Mesenchymal stem cell (in vitro differentiated cells and primary cell): ENCODE measurements around the gene LRRC3C.

Experiments used
- DNase-seq: peaks from one replicate; pipeline ENCODE4 v3.0.0-alpha.2; 2013
- H2AFZ ChIP-seq: one replicate; pipeline ENCODE4 v1.6.1; 2013; ENCODE audit warnings: low read depth, mild to moderate bottlenecking, control low read depth, inconsistent platforms, low read length, moderate library complexity
- H2AK5ac ChIP-seq: 2 replicates; pipeline ENCODE4 v1.6.1; 2013; ENCODE audit warnings: low read length, moderate library complexity, mild to moderate bottlenecking, inconsistent platforms; ENCODE audit not compliant: severe bottlenecking
- H2BK120ac ChIP-seq: one replicate; pipeline ENCODE4 v1.6.1; 2013; ENCODE audit warnings: low read depth, mild to moderate bottlenecking, inconsistent platforms, low read length, moderate library complexity
- H2BK12ac ChIP-seq, 2 experiments: one replicate each; pipeline ENCODE4 v1.6.1; 2013; ENCODE audit warnings: inconsistent platforms in 2 of 2, low read length in 2 of 2, mild to moderate bottlenecking in 2 of 2, moderate library complexity in 2 of 2, control low read depth in 1 of 2
- H2BK15ac ChIP-seq: one replicate; pipeline ENCODE4 v1.6.1; 2013; ENCODE audit warnings: mild to moderate bottlenecking, low read depth, inconsistent platforms; ENCODE audit not compliant: poor library complexity, severe bottlenecking
- H2BK5ac ChIP-seq: 2 replicates; pipeline ENCODE4 v1.6.1; 2013; ENCODE audit warnings: low read depth, mild to moderate bottlenecking, low read length, control low read depth, inconsistent platforms; ENCODE audit not compliant: poor library complexity, severe bottlenecking
- H3K14ac ChIP-seq, 2 experiments: one replicate each; pipeline ENCODE4 v1.6.1; 2013; ENCODE audit warnings: inconsistent platforms in 2 of 2, low read length in 2 of 2, control low read depth in 1 of 2, mild to moderate bottlenecking in 1 of 2, moderate library complexity in 1 of 2
- H3K18ac ChIP-seq, 2 experiments: one replicate each; pipeline ENCODE4 v1.6.1; 2013; ENCODE audit warnings: inconsistent platforms in 2 of 2, low read length in 2 of 2, control low read depth in 1 of 2, low read depth in 1 of 2, mild to moderate bottlenecking in 1 of 2
- H3K23ac ChIP-seq, 2 experiments: one replicate each; pipeline ENCODE4 v1.6.1; 2013; ENCODE audit warnings: inconsistent platforms in 2 of 2, low read length in 2 of 2, mild to moderate bottlenecking in 2 of 2, moderate library complexity in 2 of 2, control low read depth in 1 of 2
- H3K27ac ChIP-seq: 2 replicates; pipeline ENCODE4 v1.5.1; 2013; ENCODE audit warnings: mild to moderate bottlenecking, moderate library complexity, low read length, control low read depth, inconsistent platforms; ENCODE audit not compliant: poor library complexity, severe bottlenecking
- H3K27me3 ChIP-seq, 2 experiments: 2 replicates each; pipeline versions ENCODE4 v1.6.1 to v1.7.0; 2013; ENCODE audit warnings: low read length in 2 of 2, mild to moderate bottlenecking in 2 of 2, moderate library complexity in 2 of 2, control low read depth in 1 of 2, inconsistent platforms in 1 of 2; ENCODE audit not compliant: control insufficient read depth in 1 of 2, insufficient read depth in 1 of 2
- H3K36me3 ChIP-seq, 2 experiments: 2 replicates each; pipeline versions ENCODE4 v1.6.1 to v1.7.0; 2013; ENCODE audit warnings: low read length in 2 of 2, control low read depth in 1 of 2, inconsistent platforms in 1 of 2, low read depth in 1 of 2, mild to moderate bottlenecking in 1 of 2; ENCODE audit not compliant: insufficient read depth in 2 of 2, control insufficient read depth in 1 of 2
- H3K4ac ChIP-seq, 2 experiments: one replicate each; pipeline ENCODE4 v1.6.1; 2013; ENCODE audit warnings: inconsistent platforms in 2 of 2, low read length in 2 of 2, mild to moderate bottlenecking in 2 of 2, moderate library complexity in 2 of 2, control low read depth in 1 of 2, low read depth in 1 of 2
- H3K4me1 ChIP-seq: 2 replicates; pipeline ENCODE4 v1.6.1; 2013; ENCODE audit warnings: low read depth, low read length, control low read depth; ENCODE audit not compliant: control insufficient read depth, insufficient read depth
- H3K4me2 ChIP-seq: 2 replicates; pipeline ENCODE4 v1.6.1; 2013; ENCODE audit warnings: low read length, mild to moderate bottlenecking, inconsistent platforms; ENCODE audit not compliant: poor library complexity, severe bottlenecking
- H3K4me3 ChIP-seq, 2 experiments: 2 replicates each; pipeline versions ENCODE4 v1.5.1 to v1.7.0; 2013; ENCODE audit warnings: low read length in 2 of 2, mild to moderate bottlenecking in 2 of 2, control low read depth in 1 of 2, low read depth in 1 of 2; ENCODE audit not compliant: insufficient read depth in 1 of 2
- H3K79me1 ChIP-seq: replicated peaks from 2 replicates; pipeline ENCODE4 v1.6.1; 2013; ENCODE audit warnings: mild to moderate bottlenecking, control low read depth, low read length, inconsistent platforms; ENCODE audit not compliant: poor library complexity, severe bottlenecking
- H3K9ac ChIP-seq: 2 replicates; pipeline ENCODE4 v1.7.0; 2013; ENCODE audit warnings: mild to moderate bottlenecking, low read length, moderate library complexity
- H3K9me3 ChIP-seq: 2 replicates; pipeline ENCODE4 v1.7.0; 2013; ENCODE audit warnings: mild to moderate bottlenecking, low read length; ENCODE audit not compliant: control insufficient read depth
- H4K8ac ChIP-seq: one replicate; pipeline ENCODE4 v1.6.1; 2013; ENCODE audit warnings: inconsistent platforms, mild to moderate bottlenecking, low read length, moderate library complexity
- H4K91ac ChIP-seq: one replicate; pipeline ENCODE4 v1.6.1; 2013; ENCODE audit warnings: mild to moderate bottlenecking, low read length, inconsistent platforms
- WGBS: methylation state at CpG from one replicate; pipeline ENCODE4 v1.1.7; 2013; ENCODE audit warnings: mixed read lengths; 5-methylcytosine and 5-hydroxymethylcytosine counted together

Gene LRRC3C

GRCh38 chr17:39979893-39980350, 52.4 kb downstream of the LRRC3C start:
- WGBS, result 4% methylated on average over 10 of the region's 10 CpGs
- Histone ChIP-seq H3K4me3 (peak overlapping the region; percentile 57 to 99), H3K27ac (peak overlapping the region; percentile 55), H3K14ac (no peak overlapping the region), H3K4ac (peak overlapping the region in 1 of 2 experiments; percentile 73), H2BK12ac (peak overlapping the region in 1 of 2 experiments; percentile 64), H4K8ac (peak overlapping the region; percentile 92), H2AFZ (peak overlapping the region; percentile 93), H2BK5ac (peak overlapping the region; percentile 37), H3K9ac (peak overlapping the region; percentile 91), H3K9me3 (no peaks in the 10 kb centered on the region), H2BK15ac (no peak overlapping the region), H3K23ac (no peak overlapping the region), H4K91ac (no peak overlapping the region), H3K4me1 (peaks cover 2% of the 10 kb centered on the region), H3K4me2 (peak overlapping the region; percentile 94), H3K18ac (peak overlapping the region; percentile 84 to 90), H2BK120ac (no peak overlapping the region), H3K36me3 (peaks cover 9% of the 10 kb centered on the region in 2 experiments), H2AK5ac (no peak overlapping the region), H3K27me3 (no peaks in the 10 kb centered on the region), H3K79me1 (peaks cover 8% of the 10 kb centered on the region)
- peak; percentile 74 for DNase-seq

DNA sequence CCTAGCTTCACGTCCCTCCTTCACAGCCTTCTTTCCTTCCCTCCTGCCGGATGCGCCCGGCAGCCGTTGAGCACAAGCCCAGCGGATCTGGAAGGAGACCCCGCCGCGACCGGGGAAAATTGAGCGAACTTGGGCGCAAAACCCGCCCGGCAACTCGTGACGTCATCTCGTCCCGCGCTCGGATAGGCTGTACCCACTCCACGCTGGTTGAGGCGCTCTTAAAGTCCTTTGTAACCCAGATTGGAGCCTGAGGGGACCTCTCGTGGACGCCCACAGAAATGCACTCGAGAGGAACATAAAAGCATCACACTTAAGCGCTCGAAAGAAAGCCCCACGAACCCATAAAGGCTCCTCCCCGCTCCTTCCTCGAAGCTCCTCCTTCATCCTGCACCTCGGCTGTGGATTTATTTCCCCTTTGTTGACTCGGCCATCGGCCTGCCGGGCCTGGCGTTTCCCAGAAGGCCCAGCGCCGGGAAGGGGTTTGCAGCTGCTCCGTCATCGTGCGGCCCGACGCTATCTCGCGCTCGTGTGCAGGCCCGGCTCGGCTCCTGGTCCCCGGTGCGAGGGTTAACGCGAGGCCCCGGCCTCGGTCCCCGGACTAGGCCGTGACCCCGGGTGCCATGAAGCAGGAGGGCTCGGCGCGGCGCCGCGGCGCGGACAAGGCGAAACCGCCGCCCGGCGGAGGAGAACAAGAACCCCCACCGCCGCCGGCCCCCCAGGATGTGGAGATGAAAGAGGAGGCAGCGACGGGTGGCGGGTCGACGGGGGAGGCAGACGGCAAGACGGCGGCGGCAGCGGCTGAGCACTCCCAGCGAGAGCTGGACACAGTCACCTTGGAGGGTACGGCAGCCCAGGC, 53.0 kb downstream of the LRRC3C start, which contains the start of gene PSMD3:
PSMD3 (plus strand) TSS at position 457 of the 856 bp plus-strand sequence; CDS start at position 621, 164 bp downstream.
- peak within 1 kb of the TSS; percentile 99 for H3K4me3 ChIP-seq
- H2AFZ ChIP-seq, result peak within 1 kb of the TSS; percentile 93
- peak within 1 kb of the TSS; percentile 90 for H2BK120ac ChIP-seq
- H3K9ac ChIP-seq, result peak within 1 kb of the TSS; percentile 99
- H3K18ac ChIP-seq, result peak within 1 kb of the TSS; percentile 95 to 96
- H3K36me3 ChIP-seq, result peaks cover 15 to 16% of the 10 kb centered on the region in 2 experiments
- no peaks in the 10 kb centered on the region for H3K9me3 ChIP-seq
- H2BK15ac ChIP-seq, result peak within 1 kb of the TSS; percentile 91
- DNase-seq, result peak; percentile 100
- peak within 1 kb of the TSS; percentile 55 for H3K27ac ChIP-seq
- H2AK5ac ChIP-seq, result no peak within 1 kb of the TSS
- peak within 1 kb of the TSS; percentile 37 for H2BK5ac ChIP-seq
- no peaks in the 10 kb centered on the region for H3K27me3 ChIP-seq
- H3K23ac ChIP-seq, result peak within 1 kb of the TSS; percentile 86 to 87
- H4K91ac ChIP-seq, result peak within 1 kb of the TSS; percentile 93
- H4K8ac ChIP-seq, result peak within 1 kb of the TSS; percentile 94
- WGBS, result under 1% methylated on average over 73 of the region's 84 CpGs
- peak within 1 kb of the TSS; percentile 94 for H3K4me2 ChIP-seq
- peak within 1 kb of the TSS; percentile 97 to 98 for H3K4ac ChIP-seq
- peaks cover 2% of the 10 kb centered on the region for H3K4me1 ChIP-seq
- peak within 1 kb of the TSS in 1 of 2 experiments; percentile 64 for H2BK12ac ChIP-seq
- peak within 1 kb of the TSS in 1 of 2 experiments; percentile 97 for H3K14ac ChIP-seq
- H3K79me1 ChIP-seq, result peaks cover 12% of the 10 kb centered on the region

DNA sequence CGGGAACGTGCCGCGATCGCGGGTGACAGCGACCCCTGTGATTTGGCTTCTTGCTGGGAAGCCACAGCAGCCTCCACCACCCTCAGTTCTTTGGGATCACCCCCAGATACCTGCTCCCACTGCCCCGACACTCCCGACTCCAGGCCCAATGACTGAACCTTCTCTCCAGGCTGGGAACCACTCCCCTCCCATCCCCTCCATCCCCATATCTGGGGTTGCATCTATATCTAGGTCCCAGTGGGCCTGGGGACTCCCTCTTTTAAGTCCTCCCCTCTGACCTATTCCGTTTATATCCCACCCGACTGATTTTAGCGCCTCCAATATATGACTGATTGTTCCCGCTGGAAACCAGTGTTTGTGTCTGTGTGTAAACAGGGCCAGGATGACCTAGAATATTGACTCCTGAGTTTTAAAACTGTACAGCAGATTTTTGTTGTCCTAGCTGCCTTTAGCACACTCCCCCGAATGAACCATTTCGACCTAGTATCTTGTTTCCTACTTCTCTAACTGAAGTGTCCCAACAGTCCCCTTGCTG, 53.7 kb downstream of the LRRC3C start:
- H3K36me3 ChIP-seq, result peaks cover 19 to 23% of the 10 kb centered on the region in 2 experiments
- DNase-seq, result peak; percentile 19

More for the DNA sequence above, 53.7 kb downstream of the LRRC3C start:
- Histone ChIP-seq H3K4me3 (peak overlapping the region; percentile 99), H3K4me2 (peak overlapping the region; percentile 72), H2BK12ac (no peak overlapping the region), H2BK15ac (peak overlapping the region; percentile 91), H4K8ac (peak overlapping the region; percentile 94), H3K27ac (no peak overlapping the region), H4K91ac (peak overlapping the region; percentile 93), H2AFZ (no peak overlapping the region), H3K4me1 (peaks cover 2% of the 10 kb centered on the region), H3K18ac (peak overlapping the region; percentile 95 to 96), H3K9me3 (no peaks in the 10 kb centered on the region), H2BK5ac (no peak overlapping the region), H3K14ac (peak overlapping the region in 1 of 2 experiments; percentile 97), H2AK5ac (no peak overlapping the region), H3K4ac (peak overlapping the region; percentile 97 to 98), H3K27me3 (no peaks in the 10 kb centered on the region), H2BK120ac (peak overlapping the region; percentile 90), H3K9ac (peak overlapping the region; percentile 99), H3K23ac (peak overlapping the region; percentile 86 to 87), H3K79me1 (peaks cover 16% of the 10 kb centered on the region)
- WGBS, result 7% methylated on average over 13 of the region's 15 CpGs
